Endodermal cell (in vitro differentiated cells): ENCODE results near the gene WNT7B. TPM values are rescaled to one million over a fixed set of nuclear protein-coding genes. Genes with fewer than 3 reads are reported as not detected.

Experiments used
- DNase-seq: peaks from one replicate; pipeline ENCODE4 v3.0.0-alpha.2; 2017
- H3K27ac ChIP-seq: 2 replicates; pipeline ENCODE4 v1.5.1; 2013; ENCODE audit warnings: mild to moderate bottlenecking, low read depth, low read length, moderate library complexity
- H3K27me3 ChIP-seq: 2 replicates; pipeline ENCODE4 v1.6.1; 2013; ENCODE audit warnings: mild to moderate bottlenecking, low read length, moderate library complexity; ENCODE audit not compliant: insufficient read depth, control insufficient read depth, poor library complexity, severe bottlenecking
- H3K36me3 ChIP-seq: 2 replicates; pipeline ENCODE4 v1.7.0; 2013; ENCODE audit warnings: mild to moderate bottlenecking, low read length, moderate library complexity; ENCODE audit not compliant: control insufficient read depth, insufficient read depth
- H3K4me1 ChIP-seq: one replicate; pipeline ENCODE4 v1.7.0; 2013; ENCODE audit warnings: low read length; ENCODE audit not compliant: control insufficient read depth, insufficient read depth
- H3K4me3 ChIP-seq: 2 replicates; pipeline ENCODE4 v1.5.1; 2013; ENCODE audit warnings: mild to moderate bottlenecking, low read length, moderate library complexity
- H3K9ac ChIP-seq: 2 replicates; pipeline ENCODE4 v1.6.1; 2013; ENCODE audit warnings: mild to moderate bottlenecking, low read length, moderate library complexity; ENCODE audit not compliant: poor library complexity, severe bottlenecking; ENCODE audit errors: extremely low read depth
- H3K9me3 ChIP-seq: 2 replicates; pipeline ENCODE4 v1.6.1; 2013; ENCODE audit warnings: mild to moderate bottlenecking, low read length, moderate library complexity; ENCODE audit not compliant: control insufficient read depth
- H3K27ac Mint-ChIP-seq: 2 replicates; pipeline ENCODE4 v1.8.0; 2020; ENCODE audit warnings: mixed read lengths
- H3K27me3 Mint-ChIP-seq: 2 replicates; pipeline ENCODE4 v1.8.0; 2021; ENCODE audit warnings: mild to moderate bottlenecking, mixed read lengths; ENCODE audit not compliant: insufficient read depth
- H3K36me3 Mint-ChIP-seq: 2 replicates; pipeline ENCODE4 v1.8.0; 2020; ENCODE audit warnings: low read depth, mixed read lengths
- H3K4me1 Mint-ChIP-seq: 2 replicates; pipeline ENCODE4 v1.8.0; 2020; ENCODE audit warnings: mixed read lengths
- H3K4me3 Mint-ChIP-seq: 2 replicates; pipeline ENCODE4 v1.8.0; 2020; ENCODE audit warnings: mild to moderate bottlenecking, moderate library complexity, mixed read lengths
- H3K9me3 Mint-ChIP-seq: 2 replicates; pipeline ENCODE4 v1.8.0; 2020; ENCODE audit warnings: mild to moderate bottlenecking, mixed read lengths
- CTCF ChIP-seq: fragments of 200-600 bp; sonication (generic); conservative IDR thresholded peaks from 2 replicates; pipeline ENCODE4 v1.5.0; 2021; ENCODE audit warnings: antibody characterized with exemption, mild to moderate bottlenecking
- WGBS, 2 experiments: methylation state at CpG; one replicate each; pipeline versions ENCODE4 v1.1.5 to v1.1.7; 2013; ENCODE audit warnings: missing lambda C conversion rate in 2 of 2, mixed read lengths in 1 of 2; ENCODE audit not compliant: insufficient coverage in 1 of 2, insufficient read length in 1 of 2; 5-methylcytosine and 5-hydroxymethylcytosine counted together
- total RNA-seq, 2 donors: library from RNA; stranded (reverse); fragmentation: NEBNext Ultra II Directional in 1 of 2; extraction: Animal tissue kit (Norgen Biotek cat#: 25700) in 1 of 2; gene quantifications; 2 replicates in 1 of 2; 3 replicates in 1 of 2; pipeline ENCODE4 v1.2.1, GENCODE V29; 2021

The WNT7B gene
- total RNA-seq, 2 donors from 2014 or later = not detected

DNA sequence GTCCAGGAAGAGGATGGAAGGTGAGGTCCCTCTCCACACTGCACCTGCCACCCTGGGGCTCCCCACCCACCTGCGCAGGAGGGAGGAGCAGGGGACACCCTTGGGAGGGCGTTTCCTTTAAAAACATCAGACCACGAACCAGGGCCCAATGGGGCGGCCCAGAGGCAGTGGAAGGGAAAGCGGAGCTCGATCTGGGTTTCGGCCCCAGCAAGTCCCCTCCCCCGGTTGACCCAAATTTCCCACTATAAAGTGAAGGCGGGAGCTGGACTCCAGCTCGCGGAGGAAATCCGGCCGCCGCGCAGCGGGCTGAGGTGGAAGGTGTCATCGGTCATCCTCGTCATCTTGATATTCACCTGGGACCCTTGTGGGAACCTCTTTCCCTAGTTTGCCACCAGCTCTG is 99.3 kb downstream of the WNT7B start:
- no peak for TF ChIP-seq CTCF
- WGBS, 2 experiments = 73 to 89% methylated on average over 5 to 18 of the region's 18 CpGs

GRCh38 chr22:45877036-45877380 is 100.0 kb downstream of the WNT7B start:
- Mint-ChIP-seq H3K27ac (no peak overlapping the region), H3K4me1 (peaks cover 10% of the 10 kb centered on the region), H3K36me3 (no peaks in the 10 kb centered on the region), H3K27me3 (peaks cover 2% of the 10 kb centered on the region), H3K4me3 (no peak overlapping the region), H3K9me3 (peaks cover 13% of the 10 kb centered on the region)
- 86% methylated on average over 3 of the region's 3 CpGs; no CpG with 5 or more reads in 1 of the 2 experiments for WGBS, 2 experiments
- no peaks in the 10 kb centered on the region for H3K4me1 ChIP-seq
- no peak for TF ChIP-seq CTCF
- no peak for DNase-seq
- no peaks in the 10 kb centered on the region for H3K36me3 ChIP-seq
- H3K27ac ChIP-seq = no peak overlapping the region
- H3K9me3 ChIP-seq = peaks cover 13% of the 10 kb centered on the region
- peaks cover 28% of the 10 kb centered on the region for H3K27me3 ChIP-seq
- no peak overlapping the region for H3K9ac ChIP-seq
- H3K4me3 ChIP-seq = no peak overlapping the region

More for the DNA sequence above, 99.3 kb downstream of the WNT7B start:
- H3K27ac ChIP-seq = no peak overlapping the region
- H3K4me3 Mint-ChIP-seq = no peak overlapping the region
- H3K36me3 ChIP-seq = no peaks in the 10 kb centered on the region
- peaks cover 10% of the 10 kb centered on the region for H3K4me1 Mint-ChIP-seq
- no peak overlapping the region for H3K9ac ChIP-seq
- H3K27me3 Mint-ChIP-seq = peaks cover 2% of the 10 kb centered on the region
- peak; percentile 41 for DNase-seq
- peaks cover 9% of the 10 kb centered on the region for H3K9me3 ChIP-seq
- no peak overlapping the region for H3K27ac Mint-ChIP-seq
- peaks cover 8% of the 10 kb centered on the region for H3K9me3 Mint-ChIP-seq
- no peaks in the 10 kb centered on the region for H3K4me1 ChIP-seq
- peaks cover 28% of the 10 kb centered on the region for H3K27me3 ChIP-seq
- H3K4me3 ChIP-seq = no peak overlapping the region
- no peaks in the 10 kb centered on the region for H3K36me3 Mint-ChIP-seq

DNA sequence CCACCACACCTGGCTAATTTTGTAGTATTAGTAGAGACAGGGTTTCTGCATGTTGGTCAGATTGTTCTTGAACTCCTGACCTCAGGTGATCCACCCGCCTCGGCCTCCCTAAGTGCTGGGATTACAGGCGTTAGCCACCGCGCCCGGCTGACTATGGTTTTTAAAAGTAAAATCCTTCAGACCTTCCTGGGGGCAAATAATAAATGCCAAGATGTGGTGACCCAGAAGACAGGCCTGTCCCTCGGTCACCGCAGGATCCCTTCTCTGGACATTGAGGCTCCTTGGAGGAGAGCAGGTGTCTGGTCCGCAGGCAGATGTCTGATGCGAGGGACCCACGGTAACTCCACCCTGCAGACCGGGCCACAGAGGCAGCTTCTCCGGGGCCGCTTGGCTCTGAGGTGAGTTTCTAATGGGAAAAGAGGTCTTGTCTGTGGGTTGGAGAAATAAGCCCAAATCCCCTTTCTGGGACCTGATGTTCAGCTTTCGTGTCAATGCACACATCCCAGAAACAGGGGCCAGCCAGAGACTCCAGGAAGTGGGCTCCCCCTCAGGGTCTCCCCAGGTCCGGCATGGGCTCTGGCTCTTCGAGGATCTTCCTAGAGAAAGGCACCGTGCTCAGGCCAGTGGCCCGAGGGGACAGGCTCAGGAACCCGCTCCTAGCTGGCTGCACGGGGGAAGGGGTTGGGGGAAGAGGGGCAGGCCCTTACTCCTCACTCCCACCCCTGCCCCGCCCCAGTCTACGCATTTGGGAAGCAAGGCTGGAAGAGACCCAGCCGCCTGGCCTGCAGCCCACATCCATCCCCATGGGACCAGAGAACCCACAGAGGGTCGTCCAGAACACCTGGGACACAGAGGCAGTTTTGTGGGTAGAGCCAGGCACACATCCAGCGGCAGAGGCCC is 100.6 kb downstream of the WNT7B start:
- H3K36me3 Mint-ChIP-seq = no peaks in the 10 kb centered on the region
- Histone ChIP-seq H3K4me3 (no peak overlapping the region), H3K27me3 (peaks cover 26% of the 10 kb centered on the region), H3K9me3 (peaks cover 13% of the 10 kb centered on the region), H3K36me3 (no peaks in the 10 kb centered on the region), H3K27ac (no peak overlapping the region), H3K9ac (no peak overlapping the region), H3K4me1 (no peaks in the 10 kb centered on the region)
- H3K4me3 Mint-ChIP-seq = no peak overlapping the region
- peaks cover 13% of the 10 kb centered on the region for H3K9me3 Mint-ChIP-seq
- H3K4me1 Mint-ChIP-seq = peaks cover 10% of the 10 kb centered on the region
- DNase-seq = peak; percentile 46
- WGBS, 2 experiments = 93 to 97% methylated on average over 16 to 25 of the region's 26 CpGs
- peaks cover 2% of the 10 kb centered on the region for H3K27me3 Mint-ChIP-seq
- TF ChIP-seq CTCF = no peak
- H3K27ac Mint-ChIP-seq = no peak overlapping the region
